Neural cell (in vitro differentiated cells): ENCODE results near the gene TIMM22. TPM values are rescaled to one million over a fixed set of nuclear protein-coding genes. Genes with fewer than 3 reads are reported as not detected.

Source experiments
- H2AFZ ChIP-seq: fragments of 200-600, 300-800 bp; sonication (generic), shearing (Covaris generic); 2 replicates; pipeline ENCODE4 v1.6.0; 2014; ENCODE audit warnings: low read depth, mild to moderate bottlenecking, antibody characterized with exemption, low read length, moderate library complexity
- H3F3A ChIP-seq: fragments of 200-600 bp; shearing (Covaris generic); 2 replicates; pipeline ENCODE4 v1.6.1; 2016; ENCODE audit warnings: mild to moderate bottlenecking, moderate library complexity, mixed read lengths, antibody characterized with exemption, low read length; ENCODE audit not compliant: insufficient read depth, poor library complexity, severe bottlenecking
- H3K27ac ChIP-seq: fragments of 200-600, 300-800 bp; sonication (generic), shearing (Covaris generic); 2 replicates; pipeline ENCODE4 v1.5.1; 2014; ENCODE audit warnings: mild to moderate bottlenecking, low read length, moderate library complexity
- H3K27me3 ChIP-seq: fragments of 300-800, 200-600 bp; sonication (generic), shearing (Covaris generic); 2 replicates; pipeline ENCODE4 v1.6.0; 2014; ENCODE audit warnings: mild to moderate bottlenecking, low read depth, low read length, moderate library complexity; ENCODE audit not compliant: insufficient read depth
- H3K36me3 ChIP-seq: fragments of 300-800, 200-600 bp; sonication (generic), shearing (Covaris generic); 2 replicates; pipeline ENCODE4 v1.5.1; 2014; ENCODE audit warnings: mild to moderate bottlenecking, antibody characterized with exemption, low read length, moderate library complexity; ENCODE audit not compliant: insufficient read depth
- H3K4me2 ChIP-seq: fragments of 300-800, 200-600 bp; sonication (generic), shearing (Covaris generic); 2 replicates; pipeline ENCODE4 v1.6.0; 2014; ENCODE audit warnings: mild to moderate bottlenecking, low read length
- H3K4me3 ChIP-seq: fragments of 300-800, 200-600 bp; sonication (generic), shearing (Covaris generic); 2 replicates; pipeline ENCODE4 v1.5.1; 2014; ENCODE audit warnings: mild to moderate bottlenecking, low read length, moderate library complexity
- H3K79me2 ChIP-seq: fragments of 200-600 bp; shearing (Covaris generic); replicated peaks from 2 replicates; pipeline ENCODE4 v1.6.0; 2014; ENCODE audit warnings: mild to moderate bottlenecking, low read length, moderate library complexity; ENCODE audit not compliant: insufficient read depth
- H3K9ac ChIP-seq: fragments of 300-800, 200-600 bp; sonication (generic), shearing (Covaris generic); 2 replicates; pipeline ENCODE4 v1.6.1; 2016; ENCODE audit warnings: mild to moderate bottlenecking, low read length, mixed read lengths
- H3K9me2 ChIP-seq: fragments of 200-600 bp; shearing (Covaris generic); 2 replicates; pipeline ENCODE4 v1.6.1; 2016; ENCODE audit warnings: mild to moderate bottlenecking, low read length, mixed read lengths; ENCODE audit not compliant: insufficient read depth
- H3K9me3 ChIP-seq: fragments of 200-600, 300-800 bp; sonication (generic), shearing (Covaris generic); 2 replicates; pipeline ENCODE4 v1.6.1; 2016; ENCODE audit warnings: mild to moderate bottlenecking, mixed run types, low read length, moderate library complexity, mixed read lengths
- H4K20me1 ChIP-seq: fragments of 200-600 bp; shearing (Covaris generic); 2 replicates; pipeline ENCODE4 v1.6.1; 2016; ENCODE audit warnings: mild to moderate bottlenecking, mixed run types; ENCODE audit not compliant: insufficient read depth
- CTCF ChIP-seq: fragments of 450-650 bp; IDR thresholded peaks from 2 replicates; pipeline ENCODE4 v1.5.1; 2014; ENCODE audit warnings: antibody characterized with exemption, mild to moderate bottlenecking, moderate library complexity; ENCODE audit not compliant: poor library complexity, severe bottlenecking
- EP300 ChIP-seq: fragments of 450-650 bp; conservative IDR thresholded peaks from 2 replicates; pipeline ENCODE4 v1.6.1; 2014; ENCODE audit warnings: antibody characterized with exemption, mild to moderate bottlenecking, moderate library complexity; ENCODE audit not compliant: poor library complexity, severe bottlenecking
- EZH2 ChIP-seq: fragments of 200-600, 300-800 bp; shearing (Covaris generic), sonication (generic); IDR thresholded peaks from 2 replicates; pipeline ENCODE4 v1.6.1; 2014; ENCODE audit warnings: antibody characterized with exemption, low read length, borderline replicate concordance, mild to moderate bottlenecking; ENCODE audit not compliant: insufficient read depth, poor library complexity, severe bottlenecking
- MXI1 ChIP-seq: fragments of 450-650 bp; conservative IDR thresholded peaks from 2 replicates; pipeline ENCODE4 v1.6.1; 2014; ENCODE audit warnings: antibody characterized with exemption, mild to moderate bottlenecking; ENCODE audit not compliant: poor library complexity, severe bottlenecking
- POLR2AphosphoS5 ChIP-seq: IDR thresholded peaks from 2 replicates; pipeline ENCODE4 v1.6.1; 2012
- RAD21 ChIP-seq: fragments of 450-650 bp; conservative IDR thresholded peaks from 2 replicates; pipeline ENCODE4 v1.6.1; 2014; ENCODE audit warnings: antibody characterized with exemption, mild to moderate bottlenecking, moderate library complexity
- REST ChIP-seq: IDR thresholded peaks from 2 replicates; pipeline ENCODE4 v1.6.1; 2012; ENCODE audit warnings: borderline replicate concordance
- SMC3 ChIP-seq: fragments of 450-650 bp; conservative IDR thresholded peaks from 2 replicates; pipeline ENCODE4 v1.6.1; 2014; ENCODE audit warnings: antibody characterized with exemption, mild to moderate bottlenecking, moderate library complexity; ENCODE audit not compliant: poor library complexity
- TAF1 ChIP-seq: IDR thresholded peaks from 2 replicates; pipeline ENCODE4 v1.6.1; 2012; ENCODE audit warnings: low read depth
- polyA plus RNA-seq: library from polyadenylated mRNA; depleted of rRNA; stranded (reverse); fragments of >200 nt; gene quantifications from 2 replicates; pipeline ENCODE4 v1.2.3, GENCODE V29; 2014

TIMM22 gene
- polyA plus RNA-seq, 1 donor from 2014 or later, result 16.7 TPM

DNA sequence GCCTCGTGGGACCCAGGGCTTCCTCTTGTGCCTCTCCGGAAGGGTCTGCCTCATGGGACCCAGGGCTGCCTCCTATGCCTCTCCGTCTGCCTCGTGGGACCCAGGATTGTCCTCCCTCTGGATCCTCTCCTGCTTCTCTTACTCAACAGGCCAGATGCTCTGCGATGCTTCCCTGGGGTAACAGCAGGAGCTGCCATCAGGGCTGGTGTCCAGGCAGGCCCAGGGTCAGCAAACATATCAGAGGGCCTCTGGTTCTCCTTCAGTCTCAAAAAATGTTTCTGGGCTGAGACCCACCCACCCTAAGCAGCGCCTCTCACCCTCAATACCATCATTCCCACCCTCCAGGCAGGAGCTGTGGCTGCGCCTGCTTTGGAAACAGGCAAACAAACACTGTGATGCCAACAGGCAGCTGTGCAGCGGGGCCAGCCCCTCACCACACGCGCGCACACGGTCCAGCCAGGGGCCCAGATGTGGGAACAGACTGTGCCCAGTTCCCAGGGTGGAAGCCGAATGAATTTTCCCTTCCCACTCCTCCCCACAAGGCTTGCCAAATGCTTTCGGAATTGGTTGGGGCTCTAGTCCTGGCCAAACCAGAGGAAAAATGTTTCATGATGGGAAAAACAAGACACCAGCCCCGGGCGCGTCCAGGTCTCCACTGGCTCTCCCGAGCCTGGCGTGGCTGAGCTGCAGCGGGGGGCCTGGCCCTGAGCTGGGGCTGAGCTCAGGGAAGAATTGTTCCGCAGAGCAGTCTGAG, 11.3 kb downstream of the TIMM22 start:
- Histone ChIP-seq H3K9me3 (no peaks in the 10 kb centered on the region), H3K79me2 (no peaks in the 10 kb centered on the region), H3K27me3 (no peaks in the 10 kb centered on the region), H3K36me3 (no peaks in the 10 kb centered on the region), H3K9me2 (no peaks in the 10 kb centered on the region), H3K4me2 (no peak overlapping the region), H4K20me1 (no peaks in the 10 kb centered on the region), H3F3A (no peaks in the 10 kb centered on the region), H2AFZ (no peak overlapping the region), H3K4me3 (no peak overlapping the region), H3K27ac (no peak overlapping the region), H3K9ac (no peak overlapping the region)
- no peak for TF ChIP-seq EZH2
- TF ChIP-seq MXI1, result no peak
- no peak for TF ChIP-seq REST
- TF ChIP-seq CTCF, result no peak
- TF ChIP-seq SMC3, result no peak
- TF ChIP-seq RAD21, result no peak
- TF ChIP-seq TAF1, result no peak
- TF ChIP-seq POLR2AphosphoS5, result no peak
- no peak for TF ChIP-seq EP300

DNA sequence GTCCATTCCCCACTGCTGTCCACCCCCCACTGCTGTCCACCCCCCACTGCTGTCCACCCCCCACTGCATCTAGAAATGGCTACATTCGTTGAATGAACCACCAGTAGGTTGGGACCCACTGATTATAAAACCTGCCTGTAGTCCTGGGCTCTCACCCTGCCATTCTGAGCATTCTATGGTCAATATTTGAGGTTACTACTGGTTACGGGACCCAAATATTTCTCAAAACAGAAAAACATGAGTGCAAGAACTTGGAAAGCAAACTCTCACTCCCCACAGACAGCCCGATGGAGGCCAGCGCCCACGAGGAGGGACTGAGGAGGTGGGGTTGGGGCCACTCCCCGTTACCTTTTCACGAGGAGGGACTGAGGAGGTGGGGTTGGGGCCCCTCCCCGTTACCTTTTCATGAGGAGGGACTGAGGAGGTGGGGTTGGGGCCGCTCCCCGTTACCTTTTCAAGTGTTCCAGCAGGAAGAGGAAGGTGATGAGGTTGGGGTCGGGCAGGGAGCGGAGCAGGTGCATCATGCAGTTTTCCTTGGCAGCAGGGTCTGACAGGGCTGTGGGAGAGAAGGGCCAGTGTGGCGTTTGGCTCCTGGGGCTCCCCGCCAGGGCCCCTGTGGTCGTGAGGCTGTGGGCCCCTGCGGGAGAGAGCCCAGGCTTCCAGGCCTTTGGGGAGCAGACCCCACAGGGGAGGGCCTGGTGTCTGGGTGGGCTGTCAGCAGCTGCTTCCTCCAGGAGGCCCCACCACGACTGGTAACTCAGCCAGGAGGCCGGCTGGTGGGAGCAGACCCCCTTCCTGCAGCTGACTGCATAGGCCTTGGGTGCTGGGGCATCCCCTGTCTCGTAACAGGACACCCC, 12.5 kb downstream of the TIMM22 start:
- Histone ChIP-seq H3F3A (no peaks in the 10 kb centered on the region), H3K27ac (no peak overlapping the region), H3K9me2 (no peaks in the 10 kb centered on the region), H3K4me3 (no peak overlapping the region), H2AFZ (no peak overlapping the region), H3K9ac (no peak overlapping the region), H4K20me1 (no peaks in the 10 kb centered on the region), H3K9me3 (no peaks in the 10 kb centered on the region), H3K27me3 (no peaks in the 10 kb centered on the region), H3K4me2 (no peak overlapping the region), H3K36me3 (no peaks in the 10 kb centered on the region), H3K79me2 (no peaks in the 10 kb centered on the region)
- TF ChIP-seq REST (no peak), POLR2AphosphoS5 (no peak), CTCF (no peak), TAF1 (no peak), MXI1 (no peak), EP300 (no peak), RAD21 (no peak), EZH2 (no peak), SMC3 (no peak)
